Amniotic stem cell (primary cell): ENCODE results near the gene AMOTL2.

ENCODE experiments used
- DNase-seq: peaks from one replicate; lab custom pipeline; 2025; lab: John Stamatoyannopoulos, UW

AMOTL2 gene

DNA sequence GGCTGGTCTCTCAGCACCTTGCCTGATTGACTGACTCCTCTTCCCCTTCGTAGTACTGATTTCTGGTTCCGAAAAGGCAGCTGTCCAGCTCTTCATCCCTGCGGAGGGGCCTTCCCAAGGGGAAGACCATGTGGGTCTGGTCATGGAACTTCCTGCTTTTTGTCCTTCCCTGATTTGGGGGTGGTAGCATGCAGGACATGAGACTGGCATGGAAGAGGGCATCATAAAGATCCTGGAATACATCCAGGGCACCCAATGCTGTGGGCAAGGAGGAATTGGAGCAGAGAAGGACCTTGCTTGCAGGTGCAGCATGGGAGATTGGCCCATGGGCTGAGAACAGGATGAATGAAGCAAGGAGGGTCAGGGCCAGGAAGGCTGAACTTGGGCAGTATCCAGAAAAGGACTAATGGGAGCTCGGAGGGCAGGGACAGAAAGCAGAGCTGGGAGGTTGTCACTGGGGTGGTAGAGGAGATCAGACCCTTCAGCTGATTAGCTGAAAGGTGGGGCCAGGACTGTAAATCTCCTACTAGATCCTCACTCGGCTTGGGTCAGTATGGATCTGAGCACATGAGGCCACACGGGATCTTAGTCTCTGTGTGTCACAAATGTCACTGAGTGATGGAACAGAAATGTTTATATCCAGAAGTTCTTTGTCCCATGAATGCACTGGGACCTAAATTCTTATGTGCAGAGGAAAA lies 59.5 kb downstream of the AMOTL2 start:
- no peak for DNase-seq

DNA sequence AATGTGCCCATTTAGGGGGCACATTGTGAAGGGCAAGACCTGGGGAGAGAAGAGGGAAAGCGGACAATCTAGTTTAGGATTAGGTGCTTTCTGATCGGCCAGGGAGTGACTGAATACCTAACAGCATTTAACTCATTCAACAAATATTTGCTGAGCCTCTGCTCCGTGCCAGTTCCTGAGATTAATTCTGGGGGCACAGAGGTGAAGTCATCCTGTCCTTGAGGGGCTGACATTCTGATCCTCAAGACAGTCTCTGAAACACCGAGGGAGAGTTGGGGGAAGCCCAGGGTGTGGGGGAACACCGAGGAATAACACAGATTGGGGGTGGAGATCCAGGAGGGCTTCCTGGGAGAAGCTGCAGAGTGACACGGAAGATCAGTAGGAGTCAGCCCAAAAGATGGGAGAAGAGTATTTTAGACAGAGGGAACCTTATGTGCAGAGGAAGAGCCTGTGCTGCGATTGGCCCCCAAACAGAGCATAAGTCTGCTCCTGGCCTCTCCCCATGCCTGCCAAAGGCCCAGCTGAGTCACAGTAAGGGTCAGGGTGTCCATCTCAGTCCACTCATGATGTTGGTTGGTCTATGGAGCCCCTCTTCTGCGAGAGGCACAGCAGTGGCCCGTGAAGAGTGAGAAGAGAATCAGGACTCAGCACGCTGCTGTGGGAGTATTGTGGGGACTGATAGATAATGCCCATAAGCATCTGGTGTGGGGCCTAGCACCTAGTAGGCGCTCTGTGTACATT lies 60.2 kb downstream of the AMOTL2 start:
- no peak for DNase-seq

DNA sequence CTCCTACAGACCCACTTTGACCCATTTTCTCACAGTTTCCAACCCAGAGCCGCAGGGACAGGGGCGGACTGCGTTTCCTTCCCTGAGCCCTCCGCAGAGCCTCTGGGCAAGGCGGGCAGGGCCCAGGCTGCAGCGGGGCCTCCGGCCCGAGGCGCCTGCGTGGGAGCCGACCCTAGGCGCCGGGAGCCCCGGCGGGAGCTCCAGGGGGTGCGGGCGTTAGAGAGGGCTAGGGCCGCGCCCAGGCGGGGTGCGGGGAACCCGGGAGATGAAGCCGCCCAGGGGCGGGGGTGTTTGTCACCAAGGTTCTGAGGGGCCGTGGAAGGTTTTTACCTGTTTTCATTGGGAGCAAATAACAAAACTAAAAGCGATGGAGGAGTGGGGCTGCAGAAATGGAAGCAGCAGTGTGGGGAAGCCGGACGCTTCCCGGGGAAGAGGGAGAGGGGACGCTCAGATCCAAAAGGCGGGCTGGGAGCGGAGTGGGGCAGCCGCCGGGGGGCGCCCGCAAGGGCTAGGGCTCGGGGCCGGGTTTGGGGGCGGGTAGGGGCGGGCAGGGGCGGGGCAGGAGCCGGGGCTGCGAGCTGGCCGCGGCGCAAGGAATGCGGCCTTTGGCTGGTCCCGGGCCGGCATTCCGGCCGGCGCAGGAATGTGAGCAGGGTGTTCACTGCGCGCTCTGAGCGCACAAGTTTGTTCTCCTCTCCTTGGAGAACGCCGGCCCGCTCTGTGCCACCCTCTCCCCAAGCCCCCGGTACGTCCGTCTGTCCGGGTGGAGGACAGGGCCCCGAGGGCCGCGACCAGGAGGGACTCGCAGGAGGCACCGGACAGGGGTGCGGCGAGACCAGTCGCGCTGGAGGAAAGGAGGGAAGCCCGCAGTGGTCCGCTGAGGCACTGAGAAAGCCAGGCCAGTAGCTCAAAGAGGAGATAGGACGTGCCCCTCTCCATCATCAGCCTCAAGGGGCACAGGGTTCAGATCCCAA lies 61.1 kb downstream of the AMOTL2 start:
- no peak for DNase-seq

GRCh38 chr3:134312072-134312872 lies 62.0 kb downstream of the AMOTL2 start:
- no peak for DNase-seq

GRCh38 chr3:134311693-134312071 lies 62.6 kb downstream of the AMOTL2 start:
- DNase-seq, result no peak

- peak; percentile 75 for DNase-seq
Measured at GRCh38 chr3:134311265-134311664, 63.0 kb downstream of the AMOTL2 start.

- no peak for DNase-seq
Measured at GRCh38 chr3:134309987-134310700, 64.1 kb downstream of the AMOTL2 start.

DNA sequence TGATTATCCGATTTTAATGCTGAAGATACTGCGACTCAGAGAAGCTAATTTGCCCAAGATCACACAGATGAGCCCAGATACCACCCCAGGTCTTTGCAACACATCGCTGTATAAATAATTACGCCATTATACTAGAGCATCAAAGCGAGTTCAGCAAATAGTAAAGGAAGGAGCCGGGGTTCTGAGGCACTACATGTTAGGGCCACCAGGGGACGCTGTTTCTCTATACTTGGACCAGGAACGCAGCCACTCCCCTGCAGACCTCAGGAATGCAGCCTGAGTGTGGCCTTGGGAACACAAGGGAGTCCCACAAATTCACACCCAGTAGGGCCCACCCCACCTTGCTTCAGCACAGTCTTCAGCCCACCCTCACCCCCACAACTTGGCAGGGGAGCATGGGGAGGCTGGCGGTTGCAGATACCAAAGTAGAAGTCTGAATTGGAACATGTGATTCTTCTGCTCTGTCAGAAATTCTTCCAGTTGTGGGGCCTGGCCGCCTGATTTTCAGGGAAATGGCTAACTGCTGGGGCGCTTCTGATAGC lies 65.8 kb downstream of the AMOTL2 start:
- no peak for DNase-seq

GRCh38 chr3:134307425-134307824 lies 66.8 kb downstream of the AMOTL2 start:
- DNase-seq, result no peak

- no peak for DNase-seq
Measured at GRCh38 chr3:134306320-134306719, 67.9 kb downstream of the AMOTL2 start.
